ENCODE results near the gene FRYL.

DNA sequence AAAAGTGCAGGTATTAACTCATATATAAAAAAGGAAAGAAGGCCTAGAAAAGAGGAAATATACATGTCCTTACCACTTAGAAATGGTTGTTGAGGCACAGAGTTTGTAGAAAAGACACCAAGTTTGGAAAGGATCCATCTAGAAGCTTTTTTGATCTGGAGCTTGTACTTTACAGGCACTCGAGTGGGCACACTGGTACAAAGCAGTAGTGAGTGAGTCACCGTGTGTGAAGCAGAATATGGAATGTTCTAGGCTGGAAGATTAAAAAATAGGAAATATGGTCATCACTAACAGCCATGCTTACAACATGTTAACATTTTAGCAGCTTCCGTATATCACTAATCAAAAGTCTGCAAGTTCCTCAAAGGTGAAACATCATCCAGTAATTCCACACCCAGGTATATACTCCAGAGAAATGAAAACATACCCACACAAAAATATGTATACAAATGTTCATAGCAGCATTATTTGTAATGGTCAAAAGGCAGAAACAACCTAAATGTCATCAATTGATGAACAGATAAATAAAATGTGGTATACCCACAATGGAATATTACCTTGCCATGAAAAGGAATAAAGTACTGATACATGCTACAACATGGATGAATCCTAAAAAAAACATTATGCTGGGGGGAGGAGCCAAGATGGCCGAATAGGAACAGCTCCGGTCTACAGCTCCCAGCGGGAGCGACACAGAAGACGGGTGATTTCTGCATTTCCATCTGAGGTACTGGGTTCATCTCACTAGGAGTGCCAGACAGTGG is 69.5 kb downstream of the FRYL start:
- TF ChIP-seq, protein P1, sequence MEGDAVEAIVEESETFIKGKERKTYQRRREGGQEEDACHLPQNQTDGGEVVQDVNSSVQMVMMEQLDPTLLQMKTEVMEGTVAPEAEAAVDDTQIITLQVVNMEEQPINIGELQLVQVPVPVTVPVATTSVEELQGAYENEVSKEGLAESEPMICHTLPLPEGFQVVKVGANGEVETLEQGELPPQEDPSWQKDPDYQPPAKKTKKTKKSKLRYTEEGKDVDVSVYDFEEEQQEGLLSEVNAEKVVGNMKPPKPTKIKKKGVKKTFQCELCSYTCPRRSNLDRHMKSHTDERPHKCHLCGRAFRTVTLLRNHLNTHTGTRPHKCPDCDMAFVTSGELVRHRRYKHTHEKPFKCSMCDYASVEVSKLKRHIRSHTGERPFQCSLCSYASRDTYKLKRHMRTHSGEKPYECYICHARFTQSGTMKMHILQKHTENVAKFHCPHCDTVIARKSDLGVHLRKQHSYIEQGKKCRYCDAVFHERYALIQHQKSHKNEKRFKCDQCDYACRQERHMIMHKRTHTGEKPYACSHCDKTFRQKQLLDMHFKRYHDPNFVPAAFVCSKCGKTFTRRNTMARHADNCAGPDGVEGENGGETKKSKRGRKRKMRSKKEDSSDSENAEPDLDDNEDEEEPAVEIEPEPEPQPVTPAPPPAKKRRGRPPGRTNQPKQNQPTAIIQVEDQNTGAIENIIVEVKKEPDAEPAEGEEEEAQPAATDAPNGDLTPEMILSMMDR (conservative IDR thresholded peaks at IDR 0.05; ENCODE audit: low read depth, low read length): no peak
- no peak for TF ChIP-seq EZH2 (IDR thresholded peaks at IDR 0.05; ENCODE audit: borderline replicate concordance, low read depth, low read length, poor library complexity, severe bottlenecking)

All from A673 (cell line).